GM19025 (cell line): ENCODE measurements around the gene MAEA.
"Not testable (repeated sequence)": the region's sequence is repeated elsewhere in the genome, so short reads cannot be mapped to it uniquely, and the experiment has no call there.

Source experiments
- ATAC-seq: cut with Tn5 transposase; IDR thresholded peaks from one replicate; pipeline ENCODE4 v1.9.1; 2021; ENCODE audit warnings: mild to moderate bottlenecking, low read depth, moderate library complexity; ENCODE audit not compliant: unreplicated experiment

MAEA gene

GRCh38 chr4:1364217-1364616, 74.5 kb downstream of the MAEA start:
- ATAC-seq = no peak

GRCh38 chr4:1364748-1365147, 75.1 kb downstream of the MAEA start:
- no peak for ATAC-seq

GRCh38 chr4:1365271-1366178, 75.8 kb downstream of the MAEA start:
- no peak for ATAC-seq

GRCh38 chr4:1366371-1367229, 76.9 kb downstream of the MAEA start:
- no peak for ATAC-seq

GRCh38 chr4:1367230-1367935, 77.7 kb downstream of the MAEA start:
- ATAC-seq = no peak

GRCh38 chr4:1367936-1368289, 78.2 kb downstream of the MAEA start:
- no peak for ATAC-seq

- no peak for ATAC-seq
Measured at GRCh38 chr4:1368421-1369090, 78.9 kb downstream of the MAEA start.

GRCh38 chr4:1369091-1369450, 79.4 kb downstream of the MAEA start:
- ATAC-seq = no peak

- ATAC-seq = no peak
Measured at GRCh38 chr4:1369479-1370079, 79.9 kb downstream of the MAEA start.

GRCh38 chr4:1370321-1371124, 80.8 kb downstream of the MAEA start:
- no peak for ATAC-seq

GRCh38 chr4:1371176-1372165, 81.8 kb downstream of the MAEA start:
- no peak for ATAC-seq

GRCh38 chr4:1372576-1372975, 82.9 kb downstream of the MAEA start:
- ATAC-seq = not testable (repeated sequence)

- ATAC-seq = no peak
Measured at GRCh38 chr4:1373892-1374705, 84.4 kb downstream of the MAEA start.

GRCh38 chr4:1374706-1375045, 85.0 kb downstream of the MAEA start:
- ATAC-seq = no peak

GRCh38 chr4:1375051-1375721, 85.5 kb downstream of the MAEA start:
- ATAC-seq = no peak

GRCh38 chr4:1375761-1376322, 86.2 kb downstream of the MAEA start:
- ATAC-seq = no peak
